Endodermal cell (in vitro differentiated cells): ENCODE data around the gene FXYD6. TPM values are rescaled to one million over a fixed set of nuclear protein-coding genes. Genes with fewer than 3 reads are reported as not detected.

ENCODE experiments used
- DNase-seq: peaks from one replicate; pipeline ENCODE4 v3.0.0-alpha.2; 2017
- H3K27ac ChIP-seq: 2 replicates; pipeline ENCODE4 v1.5.1; 2013; ENCODE audit warnings: mild to moderate bottlenecking, low read depth, low read length, moderate library complexity
- H3K27me3 ChIP-seq: 2 replicates; pipeline ENCODE4 v1.6.1; 2013; ENCODE audit warnings: mild to moderate bottlenecking, low read length, moderate library complexity; ENCODE audit not compliant: insufficient read depth, control insufficient read depth, poor library complexity, severe bottlenecking
- H3K36me3 ChIP-seq: 2 replicates; pipeline ENCODE4 v1.7.0; 2013; ENCODE audit warnings: mild to moderate bottlenecking, low read length, moderate library complexity; ENCODE audit not compliant: control insufficient read depth, insufficient read depth
- H3K4me1 ChIP-seq: one replicate; pipeline ENCODE4 v1.7.0; 2013; ENCODE audit warnings: low read length; ENCODE audit not compliant: control insufficient read depth, insufficient read depth
- H3K4me3 ChIP-seq: 2 replicates; pipeline ENCODE4 v1.5.1; 2013; ENCODE audit warnings: mild to moderate bottlenecking, low read length, moderate library complexity
- H3K9ac ChIP-seq: 2 replicates; pipeline ENCODE4 v1.6.1; 2013; ENCODE audit warnings: mild to moderate bottlenecking, low read length, moderate library complexity; ENCODE audit not compliant: poor library complexity, severe bottlenecking; ENCODE audit errors: extremely low read depth
- H3K9me3 ChIP-seq: 2 replicates; pipeline ENCODE4 v1.6.1; 2013; ENCODE audit warnings: mild to moderate bottlenecking, low read length, moderate library complexity; ENCODE audit not compliant: control insufficient read depth
- H3K27ac Mint-ChIP-seq: 2 replicates; pipeline ENCODE4 v1.8.0; 2020; ENCODE audit warnings: mixed read lengths
- H3K27me3 Mint-ChIP-seq: 2 replicates; pipeline ENCODE4 v1.8.0; 2021; ENCODE audit warnings: mild to moderate bottlenecking, mixed read lengths; ENCODE audit not compliant: insufficient read depth
- H3K36me3 Mint-ChIP-seq: 2 replicates; pipeline ENCODE4 v1.8.0; 2020; ENCODE audit warnings: low read depth, mixed read lengths
- H3K4me1 Mint-ChIP-seq: 2 replicates; pipeline ENCODE4 v1.8.0; 2020; ENCODE audit warnings: mixed read lengths
- H3K4me3 Mint-ChIP-seq: 2 replicates; pipeline ENCODE4 v1.8.0; 2020; ENCODE audit warnings: mild to moderate bottlenecking, moderate library complexity, mixed read lengths
- H3K9me3 Mint-ChIP-seq: 2 replicates; pipeline ENCODE4 v1.8.0; 2020; ENCODE audit warnings: mild to moderate bottlenecking, mixed read lengths
- CTCF ChIP-seq: fragments of 200-600 bp; sonication (generic); conservative IDR thresholded peaks from 2 replicates; pipeline ENCODE4 v1.5.0; 2021; ENCODE audit warnings: antibody characterized with exemption, mild to moderate bottlenecking
- WGBS, 2 experiments: methylation state at CpG; one replicate each; pipeline versions ENCODE4 v1.1.5 to v1.1.7; 2013; ENCODE audit warnings: missing lambda C conversion rate in 2 of 2, mixed read lengths in 1 of 2; ENCODE audit not compliant: insufficient coverage in 1 of 2, insufficient read length in 1 of 2; 5-methylcytosine and 5-hydroxymethylcytosine counted together
- total RNA-seq, 2 donors: library from RNA; stranded (reverse); fragmentation: NEBNext Ultra II Directional in 1 of 2; extraction: Animal tissue kit (Norgen Biotek cat#: 25700) in 1 of 2; gene quantifications; 2 replicates in 1 of 2; 3 replicates in 1 of 2; pipeline ENCODE4 v1.2.1, GENCODE V29; 2021

Gene FXYD6
- total RNA-seq, 2 donors from 2014 or later, result 54.1 to 61.8 TPM

GRCh38 chr11:117871784-117872183, 4.7 kb downstream of the FXYD6 start:
- Histone ChIP-seq H3K36me3 (peaks cover 4% of the 10 kb centered on the region), H3K4me3 (no peak overlapping the region), H3K9ac (no peak overlapping the region), H3K9me3 (no peaks in the 10 kb centered on the region), H3K27ac (no peak overlapping the region), H3K4me1 (peaks cover 14% of the 10 kb centered on the region), H3K27me3 (peaks cover 4% of the 10 kb centered on the region)
- WGBS, 2 experiments, result 90 to 93% methylated on average over 5 of the region's 5 CpGs
- no peak overlapping the region for H3K4me3 Mint-ChIP-seq
- H3K27ac Mint-ChIP-seq, result no peak overlapping the region
- TF ChIP-seq CTCF, result no peak
- H3K9me3 Mint-ChIP-seq, result no peaks in the 10 kb centered on the region
- H3K4me1 Mint-ChIP-seq, result peaks cover 49% of the 10 kb centered on the region
- DNase-seq, result no peak
- H3K27me3 Mint-ChIP-seq, result peaks cover 40% of the 10 kb centered on the region
- peaks cover 2% of the 10 kb centered on the region for H3K36me3 Mint-ChIP-seq

- DNase-seq, result no peak
- Histone ChIP-seq H3K27me3 (peaks cover 4% of the 10 kb centered on the region), H3K4me3 (no peak overlapping the region), H3K9me3 (no peaks in the 10 kb centered on the region), H3K4me1 (peaks cover 14% of the 10 kb centered on the region), H3K27ac (no peak overlapping the region), H3K36me3 (peaks cover 4% of the 10 kb centered on the region), H3K9ac (no peak overlapping the region)
- H3K27me3 Mint-ChIP-seq, result peaks cover 38% of the 10 kb centered on the region
- no peak for TF ChIP-seq CTCF
- H3K36me3 Mint-ChIP-seq, result peaks cover 2% of the 10 kb centered on the region
- H3K4me3 Mint-ChIP-seq, result no peak overlapping the region
- no peak overlapping the region for H3K27ac Mint-ChIP-seq
- peaks cover 48% of the 10 kb centered on the region for H3K4me1 Mint-ChIP-seq
- WGBS, 2 experiments, result 92 to 93% methylated on average over 9 to 18 of the region's 18 CpGs
- H3K9me3 Mint-ChIP-seq, result no peaks in the 10 kb centered on the region
These were observed 5.3 kb downstream of the FXYD6 start for GRCh38 chr11:117871160-117871559.

GRCh38 chr11:117870103-117870952, 6.1 kb downstream of the FXYD6 start:
- Histone ChIP-seq H3K4me1 (peaks cover 14% of the 10 kb centered on the region), H3K27ac (peak overlapping the region; percentile 16)
- H3K27ac Mint-ChIP-seq, result no peak overlapping the region

More at GRCh38 chr11:117870103-117870952, 6.1 kb downstream of the FXYD6 start:
- Mint-ChIP-seq H3K9me3 (no peaks in the 10 kb centered on the region), H3K4me1 (peaks cover 45% of the 10 kb centered on the region), H3K27me3 (peaks cover 33% of the 10 kb centered on the region), H3K36me3 (peaks cover 7% of the 10 kb centered on the region), H3K4me3 (no peak overlapping the region)
- Histone ChIP-seq H3K4me3 (no peak overlapping the region), H3K27me3 (no peaks in the 10 kb centered on the region), H3K9ac (no peak overlapping the region), H3K36me3 (peaks cover 4% of the 10 kb centered on the region), H3K9me3 (no peaks in the 10 kb centered on the region)
- no peak for DNase-seq
- WGBS, 2 experiments, result 74 to 100% methylated on average over 1 to 9 of the region's 9 CpGs
- no peak for TF ChIP-seq CTCF
